Endometrial microvascular endothelial cells (primary cell): Measurements from ENCODE around the gene TLK2. TPM values are rescaled to one million over a fixed set of nuclear protein-coding genes. Genes with fewer than 3 reads are reported as not detected.

Experiments used
- in situ Hi-C: cut with HindIII; loops from 2 replicates; pipeline ENCODE4 v1.10.0; 2017; ENCODE audit warnings: low sequenced_read_pairs, low pct_unique_long_range_greater_than_20kb; ENCODE audit errors: inconsistent ontology term
- total RNA-seq: library from RNA; depleted of rRNA; stranded (reverse); fragments of >200 nt; gene quantifications from one replicate; pipeline ENCODE4 v1.2.3, GENCODE V29; 2015; ENCODE audit errors: inconsistent ontology term

TLK2 gene
- total RNA-seq, 1 donor from 2014 or later = 39.2 TPM

GRCh38 chr17:62617894-62618472, 139.4 kb downstream of the TLK2 start:
- in situ Hi-C loops = no loop called here

- in situ Hi-C loops = no loop called here
These were observed 140.2 kb downstream of the TLK2 start for GRCh38 chr17:62618647-62619416.

- in situ Hi-C loops = no loop called here
These were observed 141.0 kb downstream of the TLK2 start for GRCh38 chr17:62619417-62620155.

- in situ Hi-C loops = no loop called here
These were observed 142.6 kb downstream of the TLK2 start for GRCh38 chr17:62621223-62621622.

- in situ Hi-C loops = no loop called here
These were observed 146.7 kb downstream of the TLK2 start for GRCh38 chr17:62625184-62625869.

GRCh38 chr17:62625870-62626200, 147.2 kb downstream of the TLK2 start:
- in situ Hi-C loops = no loop called here

- in situ Hi-C loops = no loop called here
These were observed 148.1 kb downstream of the TLK2 start for GRCh38 chr17:62626719-62627218.

- in situ Hi-C loops = no loop called here
These were observed 148.7 kb downstream of the TLK2 start, which contains the start of gene MRC2 for GRCh38 chr17:62627219-62627903. Gene MRC2, plus strand, starts transcription at chr17:62627670. Its CDS starts 133 bp downstream, at chr17:62627803.

GRCh38 chr17:62627904-62628633, 149.4 kb downstream of the TLK2 start:
- in situ Hi-C loops = no loop called here

- in situ Hi-C loops = no loop called here
These were observed 150.4 kb downstream of the TLK2 start for GRCh38 chr17:62628831-62629555.

GRCh38 chr17:62629556-62630364, 151.1 kb downstream of the TLK2 start:
- in situ Hi-C loops = no loop called here

- in situ Hi-C loops = no loop called here
These were observed 151.9 kb downstream of the TLK2 start for GRCh38 chr17:62630365-62631085.

GRCh38 chr17:62631086-62631935, 152.7 kb downstream of the TLK2 start:
- in situ Hi-C loops = no loop called here

GRCh38 chr17:62631936-62632924, 153.6 kb downstream of the TLK2 start:
- in situ Hi-C loops = no loop called here
